ENCODE measurements around the gene NBPF12.
A peak's percentile ranks its signal among the peaks of the same experiment; 100 is the strongest.
"Not testable (repeated sequence)": the region's sequence is repeated elsewhere in the genome, so short reads cannot be mapped to it uniquely, and the experiment has no call there.

NBPF12 gene

GRCh38 chr1:146938242-146938902 is at the start of gene NBPF12:
NBPF12 (plus strand) TSS chr1:146938324; CDS start chr1:146960144, 21,820 bp downstream.
- DNase-seq (ENCODE audit: low read depth): peak; percentile 45

- not testable (repeated sequence) for DNase-seq (ENCODE audit: low read depth)
These were observed 46.8 kb upstream of the NBPF12 start for GRCh38 chr1:146891355-146891754.

GRCh38 chr1:146892331-146892730 is 45.8 kb upstream of the NBPF12 start:
- DNase-seq (ENCODE audit: low read depth): not testable (repeated sequence)

- not testable (repeated sequence) for DNase-seq (ENCODE audit: low read depth)
These were observed 30.4 kb upstream of the NBPF12 start for GRCh38 chr1:146907565-146908261.

GRCh38 chr1:146912975-146913374 is 25.1 kb upstream of the NBPF12 start:
- DNase-seq (ENCODE audit: low read depth): not testable (repeated sequence)

- not testable (repeated sequence) for DNase-seq (ENCODE audit: low read depth)
These were observed 17.3 kb upstream of the NBPF12 start for GRCh38 chr1:146920811-146921210.

GRCh38 chr1:146922614-146923013 is 15.5 kb upstream of the NBPF12 start:
- not testable (repeated sequence) for DNase-seq (ENCODE audit: low read depth)

- DNase-seq (ENCODE audit: low read depth): not testable (repeated sequence)
These were observed 14.0 kb upstream of the NBPF12 start for GRCh38 chr1:146924106-146924505.

- DNase-seq (ENCODE audit: low read depth): not testable (repeated sequence)
These were observed 11.7 kb upstream of the NBPF12 start for GRCh38 chr1:146926413-146926812.

- DNase-seq (ENCODE audit: low read depth): not testable (repeated sequence)
These were observed 7.9 kb upstream of the NBPF12 start for GRCh38 chr1:146930225-146930624.

- DNase-seq (ENCODE audit: low read depth): not testable (repeated sequence)
These were observed 3.5 kb upstream of the NBPF12 start for GRCh38 chr1:146934390-146935223.

- not testable (repeated sequence) for DNase-seq (ENCODE audit: low read depth)
These were observed 662 bp upstream of the NBPF12 start for GRCh38 chr1:146937462-146937861.

- DNase-seq (ENCODE audit: low read depth): not testable (repeated sequence)
These were observed 1.0 kb downstream of the NBPF12 start for GRCh38 chr1:146938927-146939786.

- DNase-seq (ENCODE audit: low read depth): not testable (repeated sequence)
These were observed 2.2 kb downstream of the NBPF12 start for GRCh38 chr1:146940293-146940692.

- not testable (repeated sequence) for DNase-seq (ENCODE audit: low read depth)
These were observed 5.3 kb downstream of the NBPF12 start for GRCh38 chr1:146943342-146943886.

- not testable (repeated sequence) for DNase-seq (ENCODE audit: low read depth)
These were observed 10.0 kb downstream of the NBPF12 start for GRCh38 chr1:146948127-146948526.

GRCh38 chr1:146964340-146964739 is 26.2 kb downstream of the NBPF12 start:
- DNase-seq (ENCODE audit: low read depth): not testable (repeated sequence)

- not testable (repeated sequence) for DNase-seq (ENCODE audit: low read depth)
These were observed 28.2 kb downstream of the NBPF12 start for GRCh38 chr1:146966351-146966750.

GRCh38 chr1:146970656-146971055 is 32.5 kb downstream of the NBPF12 start:
- DNase-seq (ENCODE audit: low read depth): not testable (repeated sequence)

GRCh38 chr1:146972681-146973080 is 34.6 kb downstream of the NBPF12 start:
- not testable (repeated sequence) for DNase-seq (ENCODE audit: low read depth)

GRCh38 chr1:146985855-146986254 is 47.7 kb downstream of the NBPF12 start:
- not testable (repeated sequence) for DNase-seq (ENCODE audit: low read depth)
